Activated CD8-positive, alpha-beta memory T cell treated with anti-CD3 and anti-CD28 coated beads for 36 hours (primary cell): ENCODE results near the gene CFL1. TPM values are rescaled to one million over a fixed set of nuclear protein-coding genes. Genes with fewer than 3 reads are reported as not detected.
"Not testable (repeated sequence)": the region's sequence is repeated elsewhere in the genome, so short reads cannot be mapped to it uniquely, and the experiment has no call there.

ENCODE experiments used
- CTCF ChIA-PET: fragments of 350-600 bp; sonication (Branson Sonifier 250); formaldehyde crosslinking; loops from one replicate; lab custom pipeline; 2021; ENCODE audit warnings: antibody characterized with exemption; lab: Charles Lee
- POLR2A ChIA-PET: fragments of 350-600 bp; sonication (Branson Sonifier 250); formaldehyde crosslinking; loops from one replicate; lab custom pipeline; 2021; ENCODE audit warnings: antibody characterized with exemption; lab: Charles Lee
- total RNA-seq, 2 experiments: library from RNA; stranded (reverse); gene quantifications; one replicate each; pipeline ENCODE4 v1.2.3, GENCODE V29; 2021

The CFL1 gene
- total RNA-seq, 2 experiments from 2014 or later: 1,167 to 1,207 TPM

- POLR2A ChIA-PET: interaction anchor here (1.0 to 3.0 kb wide), 4 partner anchors 14 to 43 kb away, joined by 4 to 44 read pairs (median 17); partner anchors contain the start of genes CCDC85B, FIBP and FOSL1
These were observed 504 bp downstream of the CFL1 start for GRCh38 chr11:65857500-65857852.

GRCh38 chr11:65856689-65857499, 1.1 kb downstream of the CFL1 start:
- ChIA-PET CTCF (interaction anchor here (8.1 kb wide), 1 partner anchor 31 kb away, joined by 163 read pairs; the partner anchor contains the start of genes CCDC85B and FIBP), POLR2A (interaction anchor here (3.0 kb wide), 1 partner anchor 17 kb away, joined by 15 read pairs; no protein-coding TSS in a partner anchor)

More at GRCh38 chr11:65857500-65857852, 504 bp downstream of the CFL1 start:
- CTCF ChIA-PET: interaction anchor here (8.1 kb wide), 1 partner anchor 30 kb away, joined by 163 read pairs; the partner anchor contains the start of genes CCDC85B and FIBP

GRCh38 chr11:65855927-65856363, 2.0 kb downstream of the CFL1 start:
- ChIA-PET CTCF (interaction anchor here (8.1 kb wide), 1 partner anchor 32 kb away, joined by 163 read pairs; the partner anchor contains the start of genes CCDC85B and FIBP), POLR2A (interaction anchor here (0.6 kb wide), 1 partner anchor 277 kb away, joined by 4 read pairs; no protein-coding TSS in a partner anchor)

- ChIA-PET POLR2A (no interaction called here), CTCF (no interaction called here)
These were observed 2.8 kb downstream of the CFL1 start for GRCh38 chr11:65854852-65855837.

GRCh38 chr11:65854161-65854592, 3.8 kb downstream of the CFL1 start:
- CTCF ChIA-PET: no interaction called here
- POLR2A ChIA-PET: no interaction called here

GRCh38 chr11:65853246-65853979, 4.6 kb downstream of the CFL1 start:
- POLR2A ChIA-PET: interaction anchor here (1.0 kb wide), 1 partner anchor 10 kb away, joined by 3 read pairs; no protein-coding TSS in a partner anchor
- CTCF ChIA-PET: interaction anchor here (0.6 to 3.6 kb wide), 5 partner anchors 31 to 142 kb away, joined by 3 to 17 read pairs (median 5); partner anchors contain the start of genes AP5B1, CCDC85B and FIBP

GRCh38 chr11:65852508-65853245, 5.3 kb downstream of the CFL1 start:
- CTCF ChIA-PET: interaction anchor here (0.6 to 3.6 kb wide), 5 partner anchors 32 to 348 kb away, joined by 3 to 17 read pairs (median 4); partner anchors contain the start of genes AP5B1, CCDC85B and FIBP
- POLR2A ChIA-PET: interaction anchor here (0.6 to 1.6 kb wide), 6 partner anchors 8 to 190 kb away, joined by 3 to 5 read pairs (median 3); partner anchors contain the start of genes CCDC85B, FIBP and RELA

- ChIA-PET CTCF (interaction anchor here (1.0 to 3.6 kb wide), 7 partner anchors 13 to 141 kb away, joined by 3 to 17 read pairs (median 8); partner anchors contain the start of genes AP5B1, CCDC85B, FIBP and SNX32), POLR2A (interaction anchor here (0.6 to 2.1 kb wide), 6 partner anchors 9 to 189 kb away, joined by 3 to 6 read pairs (median 4); partner anchors contain the start of genes CCDC85B, FIBP, RELA and SNX32)
These were observed 6.0 kb downstream of the CFL1 start for GRCh38 chr11:65851811-65852507.

- POLR2A ChIA-PET: interaction anchor here (0.6 to 2.1 kb wide), 4 partner anchors 18 to 699 kb away, joined by 3 to 6 read pairs (median 4); partner anchors contain the start of genes CCDC85B and SNX32
- CTCF ChIA-PET: interaction anchor here (1.3 to 3.6 kb wide), 5 partner anchors 12 to 71 kb away, joined by 5 to 17 read pairs (median 8); partner anchors contain the start of genes AP5B1, CCDC85B, FIBP and SNX32
These were observed 6.8 kb downstream of the CFL1 start for GRCh38 chr11:65851083-65851579.

- ChIA-PET CTCF (interaction anchor here (0.6 to 3.6 kb wide), 7 partner anchors 12 to 70 kb away, joined by 3 to 17 read pairs (median 8); partner anchors contain the start of genes AP5B1, CCDC85B, FIBP and SNX32), POLR2A (interaction anchor here (0.6 to 2.1 kb wide), 4 partner anchors 17 to 699 kb away, joined by 3 to 6 read pairs (median 4); partner anchors contain the start of genes CCDC85B and SNX32)
These were observed 7.5 kb downstream of the CFL1 start for GRCh38 chr11:65850217-65851082.

GRCh38 chr11:65849771-65850216, 8.2 kb downstream of the CFL1 start:
- CTCF ChIA-PET: interaction anchor here (0.6 to 3.0 kb wide), 4 partner anchors 11 to 80 kb away, joined by 3 to 13 read pairs (median 3); no protein-coding TSS in a partner anchor
- POLR2A ChIA-PET: interaction anchor here (2.1 kb wide), 1 partner anchor 16 kb away, joined by 6 read pairs; the partner anchor contains the start of gene SNX32

GRCh38 chr11:65849366-65849765, 8.6 kb downstream of the CFL1 start:
- POLR2A ChIA-PET: no interaction called here
- CTCF ChIA-PET: interaction anchor here (0.5 to 3.0 kb wide), 4 partner anchors 10 to 80 kb away, joined by 3 to 13 read pairs (median 3); partner anchors contain the start of gene FIBP

- POLR2A ChIA-PET: not testable (repeated sequence)
These were observed 9.3 kb downstream of the CFL1 start for GRCh38 chr11:65848693-65849092.

GRCh38 chr11:65847746-65848145, 10.2 kb downstream of the CFL1 start:
- CTCF ChIA-PET: interaction anchor here (0.7 to 0.9 kb wide), 3 partner anchors 40 to 94 kb away, joined by 3 to 4 read pairs (median 3); partner anchors contain the start of gene FIBP
- POLR2A ChIA-PET: interaction anchor here (0.7 kb wide), 2 partner anchors 40 to 202 kb away, joined by 3 to 5 read pairs; no protein-coding TSS in a partner anchor

More at GRCh38 chr11:65848693-65849092, 9.3 kb downstream of the CFL1 start:
- CTCF ChIA-PET: interaction anchor here (0.7 to 0.9 kb wide), 4 partner anchors 13 to 68 kb away, joined by 3 to 4 read pairs (median 3); partner anchors contain the start of gene FIBP
